Smooth muscle cell (in vitro differentiated cells): ENCODE results near the gene XPO4. TPM values are rescaled to one million over a fixed set of nuclear protein-coding genes. Genes with fewer than 3 reads are reported as not detected.

Experiments
- DNase-seq: peaks from one replicate; lab custom pipeline; 2025; ENCODE audit not compliant: unreplicated experiment; lab: John Stamatoyannopoulos, UW
- H2AFZ ChIP-seq: fragments of 200-600 bp; sonication (generic); 2 replicates; pipeline ENCODE4 v1.6.0; 2016; ENCODE audit warnings: antibody characterized with exemption, low read depth, mild to moderate bottlenecking
- H3F3A ChIP-seq: fragments of 200-600 bp; sonication (generic); 2 replicates; pipeline ENCODE4 v1.6.0; 2017; ENCODE audit warnings: antibody characterized with exemption, low read depth
- H3K27ac ChIP-seq: fragments of 200-600 bp; sonication (generic); 2 replicates; pipeline ENCODE4 v1.5.1; 2016; ENCODE audit warnings: low read depth, mild to moderate bottlenecking
- H3K27me3 ChIP-seq: fragments of 200-600 bp; sonication (generic); 2 replicates; pipeline ENCODE4 v1.6.1; 2016; ENCODE audit warnings: low read depth, mild to moderate bottlenecking
- H3K36me3 ChIP-seq: fragments of 200-600 bp; sonication (generic); 2 replicates; pipeline ENCODE4 v1.5.1; 2016; ENCODE audit warnings: low read depth
- H3K4me1 ChIP-seq: fragments of 200-600 bp; sonication (generic); 2 replicates; pipeline ENCODE4 v1.5.1; 2016; ENCODE audit warnings: low read depth
- H3K4me2 ChIP-seq: fragments of 200-600 bp; sonication (generic); 2 replicates; pipeline ENCODE4 v1.6.0; 2016; ENCODE audit warnings: mild to moderate bottlenecking
- H3K4me3 ChIP-seq: fragments of 200-600 bp; sonication (generic); 2 replicates; pipeline ENCODE4 v1.5.1; 2016; ENCODE audit warnings: mild to moderate bottlenecking
- H3K79me2 ChIP-seq: fragments of 200-600 bp; sonication (generic); 2 replicates; pipeline ENCODE4 v1.6.0; 2016; ENCODE audit warnings: low read depth, mild to moderate bottlenecking
- H3K9ac ChIP-seq: fragments of 200-600 bp; sonication (generic); 2 replicates; pipeline ENCODE4 v1.6.0; 2016; ENCODE audit warnings: low read depth
- H3K9me3 ChIP-seq: fragments of 200-600 bp; sonication (generic); replicated peaks from 2 replicates; pipeline ENCODE4 v1.5.1; 2016; ENCODE audit warnings: low read depth
- H4K20me1 ChIP-seq: fragments of 200-600 bp; sonication (generic); 2 replicates; pipeline ENCODE4 v1.6.0; 2016; ENCODE audit warnings: low read depth
- WGBS: methylation state at CpG from one replicate; pipeline ENCODE4 v1.1.7; 2016; ENCODE audit warnings: low lambda C conversion rate; 5-methylcytosine and 5-hydroxymethylcytosine counted together
- polyA plus RNA-seq: library from polyadenylated mRNA; unstranded; fragments of >200 nt; fragmentation: Nextera tagmentation; extraction: Ambion mirVana; gene quantifications from 2 replicates; pipeline ENCODE4 v1.2.1, GENCODE V29; 2016
- total RNA-seq: library from RNA; depleted of rRNA; stranded (reverse); fragments of >200 nt; gene quantifications from 2 replicates; pipeline ENCODE4 v1.2.3, GENCODE V29; 2014
- TF ChIP-seq, protein P1 (sequence below): fragments of 200-600 bp; sonication (generic); IDR thresholded peaks from 2 replicates; pipeline ENCODE4 v1.5.1; 2017; ENCODE audit warnings: borderline replicate concordance, mild to moderate bottlenecking, antibody characterized with exemption; ENCODE audit not compliant: insufficient read depth, poor library complexity, severe bottlenecking

Gene XPO4
- total and polyA plus RNA-seq, 2 experiments from 2014 or later, result 3.3 to 16.2 TPM

DNA sequence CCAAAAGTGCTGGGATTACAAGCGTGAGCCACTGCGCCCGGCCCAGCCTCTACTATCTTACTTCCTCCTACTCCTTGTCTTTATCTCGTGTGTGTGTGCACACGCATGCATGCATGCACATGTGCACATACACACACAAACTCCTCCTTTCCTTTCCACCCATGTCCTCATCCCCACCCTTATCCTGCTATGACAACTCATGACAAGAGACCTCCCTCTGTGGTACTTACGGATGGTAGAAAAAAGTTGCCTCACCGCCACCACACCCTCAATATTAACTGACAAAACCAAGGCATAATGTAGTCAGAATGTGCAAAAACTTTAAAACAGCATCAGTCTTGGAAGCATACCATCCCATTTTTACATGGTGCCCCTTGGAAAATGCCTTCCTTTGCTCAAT is 112.9 kb downstream of the XPO4 start:
- H3K4me1 ChIP-seq, result no peaks in the 10 kb centered on the region
- no peaks in the 10 kb centered on the region for H3F3A ChIP-seq
- TF ChIP-seq, protein P1, sequence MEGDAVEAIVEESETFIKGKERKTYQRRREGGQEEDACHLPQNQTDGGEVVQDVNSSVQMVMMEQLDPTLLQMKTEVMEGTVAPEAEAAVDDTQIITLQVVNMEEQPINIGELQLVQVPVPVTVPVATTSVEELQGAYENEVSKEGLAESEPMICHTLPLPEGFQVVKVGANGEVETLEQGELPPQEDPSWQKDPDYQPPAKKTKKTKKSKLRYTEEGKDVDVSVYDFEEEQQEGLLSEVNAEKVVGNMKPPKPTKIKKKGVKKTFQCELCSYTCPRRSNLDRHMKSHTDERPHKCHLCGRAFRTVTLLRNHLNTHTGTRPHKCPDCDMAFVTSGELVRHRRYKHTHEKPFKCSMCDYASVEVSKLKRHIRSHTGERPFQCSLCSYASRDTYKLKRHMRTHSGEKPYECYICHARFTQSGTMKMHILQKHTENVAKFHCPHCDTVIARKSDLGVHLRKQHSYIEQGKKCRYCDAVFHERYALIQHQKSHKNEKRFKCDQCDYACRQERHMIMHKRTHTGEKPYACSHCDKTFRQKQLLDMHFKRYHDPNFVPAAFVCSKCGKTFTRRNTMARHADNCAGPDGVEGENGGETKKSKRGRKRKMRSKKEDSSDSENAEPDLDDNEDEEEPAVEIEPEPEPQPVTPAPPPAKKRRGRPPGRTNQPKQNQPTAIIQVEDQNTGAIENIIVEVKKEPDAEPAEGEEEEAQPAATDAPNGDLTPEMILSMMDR, result no peak
- H4K20me1 ChIP-seq, result no peaks in the 10 kb centered on the region
- H3K4me3 ChIP-seq, result no peak overlapping the region
- no peaks in the 10 kb centered on the region for H3K9me3 ChIP-seq
- no peak overlapping the region for H3K27ac ChIP-seq
- H3K27me3 ChIP-seq, result no peaks in the 10 kb centered on the region
- no peak overlapping the region for H3K4me2 ChIP-seq
- no peak overlapping the region for H2AFZ ChIP-seq
- DNase-seq, result no peak
- no peaks in the 10 kb centered on the region for H3K79me2 ChIP-seq
- H3K9ac ChIP-seq, result no peak overlapping the region
- H3K36me3 ChIP-seq, result peaks cover 9% of the 10 kb centered on the region
- 97% methylated on average over 7 of the region's 7 CpGs for WGBS

- Histone ChIP-seq H3K4me2 (no peak overlapping the region), H4K20me1 (no peaks in the 10 kb centered on the region), H3K4me3 (no peak overlapping the region), H3K27ac (no peak overlapping the region), H3K9ac (no peak overlapping the region), H3K9me3 (no peaks in the 10 kb centered on the region), H3K27me3 (no peaks in the 10 kb centered on the region), H3K36me3 (peaks cover 9% of the 10 kb centered on the region), H3F3A (no peaks in the 10 kb centered on the region), H3K79me2 (no peaks in the 10 kb centered on the region), H3K4me1 (no peaks in the 10 kb centered on the region), H2AFZ (no peak overlapping the region)
- TF ChIP-seq, protein P1, result no peak
- 100% methylated on average over 1 of the region's 1 CpG for WGBS
- DNase-seq, result no peak
These were observed 114.2 kb downstream of the XPO4 start for GRCh38 chr13:20788312-20788711.

- TF ChIP-seq, protein P1, result no peak
- H3F3A ChIP-seq, result no peaks in the 10 kb centered on the region
- no peak overlapping the region for H3K4me3 ChIP-seq
- no peak overlapping the region for H2AFZ ChIP-seq
- no peak overlapping the region for H3K4me2 ChIP-seq
- no peak for DNase-seq
- H3K9ac ChIP-seq, result no peak overlapping the region
- no peak overlapping the region for H3K27ac ChIP-seq
- no peaks in the 10 kb centered on the region for H3K79me2 ChIP-seq
- no peaks in the 10 kb centered on the region for H3K9me3 ChIP-seq
- H3K36me3 ChIP-seq, result peaks cover 9% of the 10 kb centered on the region
- no peaks in the 10 kb centered on the region for H4K20me1 ChIP-seq
- H3K4me1 ChIP-seq, result no peaks in the 10 kb centered on the region
- WGBS, result 98% methylated on average over 5 of the region's 5 CpGs
- H3K27me3 ChIP-seq, result no peaks in the 10 kb centered on the region
These were observed 115.4 kb downstream of the XPO4 start for GRCh38 chr13:20787180-20787579.

GRCh38 chr13:20782116-20782708 is 120.3 kb downstream of the XPO4 start:
- Histone ChIP-seq H3K4me3 (no peak overlapping the region), H3F3A (no peaks in the 10 kb centered on the region), H3K27ac (no peak overlapping the region), H3K79me2 (no peaks in the 10 kb centered on the region), H3K9me3 (no peaks in the 10 kb centered on the region), H3K36me3 (peaks cover 3% of the 10 kb centered on the region), H2AFZ (no peak overlapping the region), H4K20me1 (no peaks in the 10 kb centered on the region), H3K4me1 (no peaks in the 10 kb centered on the region), H3K9ac (no peak overlapping the region), H3K27me3 (no peaks in the 10 kb centered on the region), H3K4me2 (no peak overlapping the region)
- 89% methylated on average over 3 of the region's 3 CpGs for WGBS
- TF ChIP-seq, protein P1, result no peak
- DNase-seq, result no peak
